NT2/D1 (cell line): ENCODE data around the gene RICTOR.

Source experiments
- SUZ12 ChIP-seq: IDR thresholded peaks from 2 replicates; pipeline ENCODE4 v1.6.1; 2011; ENCODE audit not compliant: insufficient read length, insufficient read depth; ENCODE audit errors: extremely low read depth
- YY1 ChIP-seq: IDR thresholded peaks from 2 replicates; pipeline ENCODE4 v1.6.1; 2011; ENCODE audit not compliant: insufficient read length, insufficient read depth
- ZNF274 ChIP-seq: IDR thresholded peaks from 2 replicates; pipeline ENCODE4 v1.6.1; 2011; ENCODE audit warnings: mild to moderate bottlenecking, low read depth, low read length

- TF ChIP-seq ZNF274 (no peak), YY1 (no peak), SUZ12 (no peak)
These were observed 88.2 kb downstream of the RICTOR start for GRCh38 chr5:38985909-38986452.
